Ishikawa (cell line): ENCODE measurements around the gene KIF3A.

Source experiments
- CEBPB ChIP-seq: IDR thresholded peaks from 2 replicates; pipeline ENCODE4 v1.6.1; 2012
- CREB1 ChIP-seq: IDR thresholded peaks from 2 replicates; pipeline ENCODE4 v1.6.1; 2012; ENCODE audit warnings: low read depth
- EP300 ChIP-seq: IDR thresholded peaks from 2 replicates; pipeline ENCODE4 v1.6.1; 2012; ENCODE audit warnings: borderline replicate concordance
- FOXM1 ChIP-seq: IDR thresholded peaks from 2 replicates; pipeline ENCODE4 v1.6.1; 2012; ENCODE audit warnings: low read depth, borderline replicate concordance
- REST ChIP-seq: IDR thresholded peaks from 2 replicates; pipeline ENCODE4 v1.6.1; 2012; ENCODE audit warnings: low read depth, mild to moderate bottlenecking
- TAF1 ChIP-seq: IDR thresholded peaks from 2 replicates; pipeline ENCODE4 v1.6.1; 2012; ENCODE audit warnings: low read depth, mild to moderate bottlenecking
- TEAD4 ChIP-seq: IDR thresholded peaks from 2 replicates; pipeline ENCODE4 v1.6.1; 2012
- YY1 ChIP-seq: IDR thresholded peaks from 2 replicates; pipeline ENCODE4 v1.6.1; 2012; ENCODE audit warnings: low read depth
- TF ChIP-seq, protein P1 (sequence below): IDR thresholded peaks from 2 replicates; pipeline ENCODE4 v1.6.1; 2012
- TF ChIP-seq, protein P2 (sequence below): IDR thresholded peaks from 2 replicates; pipeline ENCODE4 v1.6.1; 2012

DNA sequence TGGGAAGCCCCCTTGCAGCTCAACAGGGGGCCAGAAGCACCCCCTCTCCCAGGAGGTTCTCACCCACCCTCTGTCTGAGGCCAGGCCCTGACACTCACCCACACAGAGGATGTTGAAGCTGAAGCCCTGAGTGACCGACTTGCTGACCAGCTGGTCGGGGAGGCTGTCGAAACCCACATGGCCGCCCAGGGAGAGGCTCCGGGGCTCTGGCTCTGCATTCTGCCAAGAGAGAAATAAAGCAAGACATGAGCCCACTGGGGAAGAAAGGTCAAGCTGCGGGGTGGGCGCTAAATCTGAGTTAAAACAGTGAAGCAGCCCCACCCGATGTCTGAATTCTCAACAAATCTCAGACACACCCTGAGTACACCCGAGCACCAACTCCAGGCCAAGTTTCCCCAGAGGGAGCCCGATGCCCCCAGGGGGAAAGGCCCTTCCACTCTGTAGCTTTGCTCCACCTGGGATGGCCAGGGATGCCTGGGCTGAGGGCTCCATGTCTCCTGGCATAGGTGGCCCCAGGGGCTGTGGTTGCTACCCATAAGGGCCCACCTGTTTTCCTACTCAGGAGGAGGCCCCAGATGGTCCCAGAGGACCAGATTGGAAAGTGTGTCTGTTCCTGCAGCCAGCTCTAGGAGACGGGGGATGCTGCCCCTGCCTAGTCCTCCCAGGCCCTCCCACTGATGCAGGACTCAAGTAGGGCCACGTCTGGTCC, 28.1 kb upstream of the KIF3A start:
- TF ChIP-seq CEBPB = no peak
- no peak for TF ChIP-seq EP300
- no peak for TF ChIP-seq TAF1
- TF ChIP-seq, protein P1, sequence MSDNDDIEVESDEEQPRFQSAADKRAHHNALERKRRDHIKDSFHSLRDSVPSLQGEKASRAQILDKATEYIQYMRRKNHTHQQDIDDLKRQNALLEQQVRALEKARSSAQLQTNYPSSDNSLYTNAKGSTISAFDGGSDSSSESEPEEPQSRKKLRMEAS = no peak
- TF ChIP-seq TEAD4 = no peak
- no peak for TF ChIP-seq CREB1
- TF ChIP-seq FOXM1 = no peak
- TF ChIP-seq YY1 = no peak
- TF ChIP-seq, protein P2, sequence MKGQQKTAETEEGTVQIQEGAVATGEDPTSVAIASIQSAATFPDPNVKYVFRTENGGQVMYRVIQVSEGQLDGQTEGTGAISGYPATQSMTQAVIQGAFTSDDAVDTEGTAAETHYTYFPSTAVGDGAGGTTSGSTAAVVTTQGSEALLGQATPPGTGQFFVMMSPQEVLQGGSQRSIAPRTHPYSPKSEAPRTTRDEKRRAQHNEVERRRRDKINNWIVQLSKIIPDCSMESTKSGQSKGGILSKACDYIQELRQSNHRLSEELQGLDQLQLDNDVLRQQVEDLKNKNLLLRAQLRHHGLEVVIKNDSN = no peak
- no peak for TF ChIP-seq REST
